Neural crest cell (in vitro differentiated cells): Measurements from ENCODE around the gene SAG. TPM values are rescaled to one million over a fixed set of nuclear protein-coding genes. Genes with fewer than 3 reads are reported as not detected.

Source experiments
- DNase-seq: peaks from one replicate; pipeline ENCODE4 v3.0.0; 2021; ENCODE audit warnings: low read depth, mixed read lengths, low spot score
- H3K27ac Mint-ChIP-seq: one replicate; pipeline ENCODE4 v1.8.0; 2021; ENCODE audit warnings: mild to moderate bottlenecking, mixed read lengths; ENCODE audit not compliant: unreplicated experiment
- H3K27me3 Mint-ChIP-seq: 2 replicates; pipeline ENCODE4 v1.8.0; 2021; ENCODE audit warnings: low read depth, mild to moderate bottlenecking, mixed read lengths
- H3K36me3 Mint-ChIP-seq: 2 replicates; pipeline ENCODE4 v1.8.0; 2021; ENCODE audit warnings: low read depth, mild to moderate bottlenecking, mixed read lengths
- H3K4me1 Mint-ChIP-seq: 2 replicates; pipeline ENCODE4 v1.8.0; 2021; ENCODE audit warnings: mixed read lengths
- H3K4me3 Mint-ChIP-seq: one replicate; pipeline ENCODE4 v1.8.0; 2021; ENCODE audit warnings: mild to moderate bottlenecking, mixed read lengths
- H3K9me3 Mint-ChIP-seq: 2 replicates; pipeline ENCODE4 v1.8.0; 2021; ENCODE audit warnings: mixed read lengths
- CTCF ChIP-seq: fragments of 200-600 bp; sonication (generic); conservative IDR thresholded peaks from 2 replicates; pipeline ENCODE4 v1.5.0; 2021; ENCODE audit warnings: antibody characterized with exemption, mild to moderate bottlenecking
- total RNA-seq: library from RNA; stranded (reverse); gene quantifications from 2 replicates; pipeline ENCODE4 v1.2.1, GENCODE V29; 2021

The SAG gene
- total RNA-seq, 1 donor from 2014 or later, result not detected

GRCh38 chr2:233285921-233286320, 21.7 kb upstream of the SAG start:
- no peaks in the 10 kb centered on the region for H3K27me3 Mint-ChIP-seq
- no peak for DNase-seq
- no peak for TF ChIP-seq CTCF
- H3K4me3 Mint-ChIP-seq, result no peak overlapping the region
- H3K36me3 Mint-ChIP-seq, result peaks cover 17% of the 10 kb centered on the region
- no peaks in the 10 kb centered on the region for H3K9me3 Mint-ChIP-seq
- no peaks in the 10 kb centered on the region for H3K4me1 Mint-ChIP-seq
- H3K27ac Mint-ChIP-seq, result no peak overlapping the region

- Mint-ChIP-seq H3K4me1 (no peaks in the 10 kb centered on the region), H3K36me3 (peaks cover 15% of the 10 kb centered on the region), H3K27me3 (no peaks in the 10 kb centered on the region), H3K4me3 (no peak overlapping the region), H3K27ac (no peak overlapping the region), H3K9me3 (no peaks in the 10 kb centered on the region)
- no peak for TF ChIP-seq CTCF
- DNase-seq, result no peak
Measured at GRCh38 chr2:233287871-233288270, 19.7 kb upstream of the SAG start.

GRCh38 chr2:233288663-233289062, 19.0 kb upstream of the SAG start:
- H3K4me3 Mint-ChIP-seq, result no peak overlapping the region
- no peaks in the 10 kb centered on the region for H3K27me3 Mint-ChIP-seq
- H3K9me3 Mint-ChIP-seq, result no peaks in the 10 kb centered on the region
- DNase-seq, result no peak
- H3K36me3 Mint-ChIP-seq, result peaks cover 14% of the 10 kb centered on the region
- TF ChIP-seq CTCF, result no peak
- no peaks in the 10 kb centered on the region for H3K4me1 Mint-ChIP-seq
- H3K27ac Mint-ChIP-seq, result no peak overlapping the region

- peaks cover 13% of the 10 kb centered on the region for H3K36me3 Mint-ChIP-seq
Measured at GRCh38 chr2:233289648-233290047, 18.0 kb upstream of the SAG start.

GRCh38 chr2:233290051-233290845, 17.4 kb upstream of the SAG start:
- TF ChIP-seq CTCF, result no peak
- Mint-ChIP-seq H3K4me3 (no peak overlapping the region), H3K9me3 (no peaks in the 10 kb centered on the region), H3K36me3 (peaks cover 8% of the 10 kb centered on the region), H3K4me1 (no peaks in the 10 kb centered on the region), H3K27ac (no peak overlapping the region), H3K27me3 (no peaks in the 10 kb centered on the region)
- DNase-seq, result no peak

More at GRCh38 chr2:233289648-233290047, 18.0 kb upstream of the SAG start:
- H3K4me3 Mint-ChIP-seq, result no peak overlapping the region
- no peaks in the 10 kb centered on the region for H3K27me3 Mint-ChIP-seq
- no peaks in the 10 kb centered on the region for H3K4me1 Mint-ChIP-seq
- TF ChIP-seq CTCF, result no peak
- H3K9me3 Mint-ChIP-seq, result no peaks in the 10 kb centered on the region
- DNase-seq, result no peak
- H3K27ac Mint-ChIP-seq, result no peak overlapping the region
